Tibial nerve (tissue), 4 donors: Measurements from ENCODE around the gene GCLC.

Source experiments
- CTCF ChIP-seq, 5 experiments: fragments of 200-600 bp in 3 of 5; fragments of 450-650 bp in 2 of 5; sonication (generic) in 3 of 5; IDR thresholded peaks; one replicate each; pipeline ENCODE4 v1.5.1; 2016 to 2019; ENCODE audit warnings: antibody characterized with exemption in 5 of 5, mild to moderate bottlenecking in 3 of 5, moderate library complexity in 2 of 5
- EP300 ChIP-seq, 2 donors: sonication (generic); formaldehyde crosslinking; IDR thresholded peaks; one replicate each; pipeline ENCODE4 v1.6.1; 2017; ENCODE audit warnings: antibody characterized with exemption in 2 of 2, mild to moderate bottlenecking in 1 of 2

GRCh38 chr6:53547166-53547810 is 2.4 kb upstream of the GCLC start:
- TF ChIP-seq CTCF (IDR thresholded peaks at IDR 0.05) = no peak
- TF ChIP-seq EP300 (IDR thresholded peaks at IDR 0.05) = no peak
